Transverse colon (tissue), 4 donors: Measurements from ENCODE around the gene CRY1.
"Not testable (repeated sequence)": the region's sequence is repeated elsewhere in the genome, so short reads cannot be mapped to it uniquely, and the experiment has no call there.

ENCODE experiments used
- CTCF ChIP-seq, 5 experiments: fragments of 200-600 bp in 3 of 5; fragments of 450-650 bp in 2 of 5; sonication (generic) in 3 of 5; IDR thresholded peaks; 1 replicate in 2 of 5; 2 replicates in 3 of 5; pipeline ENCODE4 v1.5.1; 2016 to 2017; ENCODE audit warnings: antibody characterized with exemption in 5 of 5, inconsistent platforms in 3 of 5, mild to moderate bottlenecking in 2 of 5, moderate library complexity in 1 of 5
- EP300 ChIP-seq: sonication (generic); formaldehyde crosslinking; IDR thresholded peaks from one replicate; pipeline ENCODE4 v1.6.1; 2017; ENCODE audit warnings: antibody characterized with exemption, low read depth
- POLR2A ChIP-seq: fragments of 450-650 bp; IDR thresholded peaks from one replicate; pipeline ENCODE4 v1.6.1; 2016; ENCODE audit warnings: antibody characterized with exemption, mild to moderate bottlenecking, moderate library complexity
- POLR2AphosphoS5 ChIP-seq, 3 donors: sonication (generic); formaldehyde crosslinking; IDR thresholded peaks; one replicate each; pipeline ENCODE4 v1.6.1; 2016; ENCODE audit warnings: antibody characterized with exemption in 3 of 3

DNA sequence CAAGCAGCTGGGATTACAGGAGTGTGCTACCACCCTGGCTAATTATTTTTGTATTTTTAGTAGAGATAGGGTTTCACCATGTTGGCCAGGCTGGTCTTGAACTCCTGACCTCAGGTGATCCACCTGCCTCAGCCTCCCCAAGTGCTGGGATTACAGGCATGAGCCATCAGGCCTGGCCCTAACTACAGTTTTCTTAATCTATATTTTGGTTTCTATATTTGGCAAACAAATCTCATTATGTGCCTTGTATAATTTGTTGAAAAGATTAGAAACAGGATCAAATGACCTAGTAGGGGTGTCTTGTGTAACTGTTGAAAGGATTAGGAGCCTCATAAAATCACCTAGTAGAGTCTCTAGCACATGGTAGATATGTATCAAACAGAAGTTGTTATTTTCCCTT is 67.0 kb downstream of the CRY1 start:
- not testable (repeated sequence) for TF ChIP-seq CTCF (IDR thresholded peaks at IDR 0.05); POLR2AphosphoS5 (IDR thresholded peaks at IDR 0.05); POLR2A; EP300
